ENCODE measurements around the gene TMEM132E.

Gene TMEM132E

GRCh38 chr17:34578656-34579016 is 746 bp upstream of the TMEM132E start:
- ChIA-PET CTCF (interaction anchor here (1.4 kb wide), 1 partner anchor 36 kb away, joined by 4 read pairs; no protein-coding TSS in a partner anchor), POLR2A (interaction anchor here (0.6 to 2.3 kb wide), 7 partner anchors 12 to 563 kb away, joined by 3 to 14 read pairs (median 3); partner anchors contain the start of gene NLE1)
- TF ChIP-seq HDGF (IDR thresholded peaks at IDR 0.05; ENCODE audit: borderline replicate concordance), result no peak
- TF ChIP-seq CTBP1 (IDR thresholded peaks at IDR 0.05; ENCODE audit: borderline replicate concordance), result no peak
- TF ChIP-seq ARNT (IDR thresholded peaks at IDR 0.05), result no peak
- TF ChIP-seq PKNOX1 (IDR thresholded peaks at IDR 0.05), result no peak
- no peak for TF ChIP-seq SP1 (IDR thresholded peaks at IDR 0.05)
- no peak for TF ChIP-seq FOXM1 (IDR thresholded peaks at IDR 0.05; ENCODE audit: borderline replicate concordance)
- TF ChIP-seq TARDBP (IDR thresholded peaks at IDR 0.05), result no peak
- no peak for TF ChIP-seq LEF1 (IDR thresholded peaks at IDR 0.05; ENCODE audit: borderline replicate concordance)
- no peak for TF ChIP-seq ELF4 (IDR thresholded peaks at IDR 0.05)
- no peak for TF ChIP-seq FOXK2 (IDR thresholded peaks at IDR 0.05)
- TF ChIP-seq BHLHE40 (IDR thresholded peaks at IDR 0.05; ENCODE audit: borderline replicate concordance), result no peak
- TF ChIP-seq L3MBTL2 (conservative IDR thresholded peaks at IDR 0.05), result no peak
- no peak for TF ChIP-seq NFRKB (IDR thresholded peaks at IDR 0.05)
- no peak for TF ChIP-seq ZNF384 (IDR thresholded peaks at IDR 0.05)
- no peak for TF ChIP-seq SUZ12 (IDR thresholded peaks at IDR 0.05)
- no peak for TF ChIP-seq FOXA1 (IDR thresholded peaks at IDR 0.05)
- DNase-seq (ENCODE audit: extremely low spot score), result no peak

- CTCF ChIA-PET, result interaction anchor here (1.4 kb wide), 1 partner anchor 37 kb away, joined by 15 read pairs; no protein-coding TSS in a partner anchor
- TF ChIP-seq ELF4 (IDR thresholded peaks at IDR 0.05) (no peak), TARDBP (IDR thresholded peaks at IDR 0.05) (no peak), ZNF384 (IDR thresholded peaks at IDR 0.05) (no peak), LEF1 (IDR thresholded peaks at IDR 0.05; ENCODE audit: borderline replicate concordance) (no peak), SP1 (IDR thresholded peaks at IDR 0.05) (no peak), FOXA1 (IDR thresholded peaks at IDR 0.05) (no peak), CTBP1 (IDR thresholded peaks at IDR 0.05; ENCODE audit: borderline replicate concordance) (no peak), ARNT (IDR thresholded peaks at IDR 0.05) (no peak), PKNOX1 (IDR thresholded peaks at IDR 0.05) (no peak), SUZ12 (IDR thresholded peaks at IDR 0.05) (no peak), BHLHE40 (IDR thresholded peaks at IDR 0.05; ENCODE audit: borderline replicate concordance) (no peak), NFRKB (IDR thresholded peaks at IDR 0.05) (no peak), HDGF (IDR thresholded peaks at IDR 0.05; ENCODE audit: borderline replicate concordance) (no peak), FOXM1 (IDR thresholded peaks at IDR 0.05; ENCODE audit: borderline replicate concordance) (no peak), L3MBTL2 (conservative IDR thresholded peaks at IDR 0.05) (no peak), FOXK2 (IDR thresholded peaks at IDR 0.05) (no peak)
- POLR2A ChIA-PET, result interaction anchor here (1.0 to 2.3 kb wide), 7 partner anchors 13 to 539 kb away, joined by 3 to 14 read pairs (median 4); partner anchors contain the start of gene RAD51D
- DNase-seq (ENCODE audit: extremely low spot score), result peak; percentile 14
Observed at GRCh38 chr17:34579979-34580684, 750 bp downstream of the TMEM132E start.

GRCh38 chr17:34580685-34581445 is 1.5 kb downstream of the TMEM132E start:
- POLR2A ChIA-PET, result interaction anchor here (1.0 to 2.3 kb wide), 6 partner anchors 14 to 538 kb away, joined by 3 to 14 read pairs (median 6); partner anchors contain the start of gene RAD51D

GRCh38 chr17:34581446-34582184 is 2.2 kb downstream of the TMEM132E start:
- ChIA-PET POLR2A (interaction anchor here (1.0 to 2.1 kb wide), 4 partner anchors 31 to 537 kb away, joined by 3 to 11 read pairs (median 6); no protein-coding TSS in a partner anchor), CTCF (interaction anchor here (0.6 to 1.4 kb wide), 3 partner anchors 37 to 141 kb away, joined by 4 to 15 read pairs (median 7); no protein-coding TSS in a partner anchor)
- no peak for TF ChIP-seq CTBP1 (IDR thresholded peaks at IDR 0.05; ENCODE audit: borderline replicate concordance)
- no peak for TF ChIP-seq FOXK2 (IDR thresholded peaks at IDR 0.05)
- no peak for TF ChIP-seq HDGF (IDR thresholded peaks at IDR 0.05; ENCODE audit: borderline replicate concordance)
- no peak for TF ChIP-seq FOXM1 (IDR thresholded peaks at IDR 0.05; ENCODE audit: borderline replicate concordance)
- no peak for TF ChIP-seq ZNF384 (IDR thresholded peaks at IDR 0.05)
- TF ChIP-seq ARNT (IDR thresholded peaks at IDR 0.05), result no peak
- no peak for TF ChIP-seq BHLHE40 (IDR thresholded peaks at IDR 0.05; ENCODE audit: borderline replicate concordance)
- no peak for TF ChIP-seq NFRKB (IDR thresholded peaks at IDR 0.05)
- no peak for DNase-seq (ENCODE audit: extremely low spot score)

More at GRCh38 chr17:34580685-34581445, 1.5 kb downstream of the TMEM132E start:
- TF ChIP-seq L3MBTL2 (conservative IDR thresholded peaks at IDR 0.05) (peak; percentile 40; the same call in 1 of the 2 replicates), ELF4 (IDR thresholded peaks at IDR 0.05) (no peak), TARDBP (IDR thresholded peaks at IDR 0.05) (no peak)
- CTCF ChIA-PET, result interaction anchor here (0.6 to 1.4 kb wide), 4 partner anchors 36 to 142 kb away, joined by 4 to 15 read pairs (median 7); no protein-coding TSS in a partner anchor
- peak; percentile 25 for DNase-seq (ENCODE audit: extremely low spot score)

- TF ChIP-seq SP1 (IDR thresholded peaks at IDR 0.05) (no peak), ZNF384 (IDR thresholded peaks at IDR 0.05) (no peak), ELF4 (IDR thresholded peaks at IDR 0.05) (no peak), L3MBTL2 (conservative IDR thresholded peaks at IDR 0.05) (no peak), LEF1 (IDR thresholded peaks at IDR 0.05; ENCODE audit: borderline replicate concordance) (no peak), ARNT (IDR thresholded peaks at IDR 0.05) (no peak), PKNOX1 (IDR thresholded peaks at IDR 0.05) (no peak), TARDBP (IDR thresholded peaks at IDR 0.05) (no peak), FOXM1 (IDR thresholded peaks at IDR 0.05; ENCODE audit: borderline replicate concordance) (no peak), FOXA1 (IDR thresholded peaks at IDR 0.05) (no peak), SUZ12 (IDR thresholded peaks at IDR 0.05) (no peak), BHLHE40 (IDR thresholded peaks at IDR 0.05; ENCODE audit: borderline replicate concordance) (no peak), NFRKB (IDR thresholded peaks at IDR 0.05) (no peak)
- ChIA-PET CTCF (no interaction called here), POLR2A (interaction anchor here (1.0 to 2.1 kb wide), 4 partner anchors 30 to 536 kb away, joined by 3 to 11 read pairs (median 6); no protein-coding TSS in a partner anchor)
- no peak for DNase-seq (ENCODE audit: extremely low spot score)
Observed at GRCh38 chr17:34582185-34582900, 3.0 kb downstream of the TMEM132E start.
